Stimulated activated CD4-positive, alpha-beta T cell treated with anti-CD3 and anti-CD28 coated beads, Interleukin-1b, Interleukin-23, amount 100 ng/mL, for 24 hours (primary cell): Measurements from ENCODE around the gene LRRC4.

Source experiments
- DNase-seq, 4 experiments: peaks; one replicate each; pipeline ENCODE4 v3.0.0-alpha.2; 2020; ENCODE audit warnings: low read depth in 4 of 4, low spot score in 1 of 4

The LRRC4 gene

DNA sequence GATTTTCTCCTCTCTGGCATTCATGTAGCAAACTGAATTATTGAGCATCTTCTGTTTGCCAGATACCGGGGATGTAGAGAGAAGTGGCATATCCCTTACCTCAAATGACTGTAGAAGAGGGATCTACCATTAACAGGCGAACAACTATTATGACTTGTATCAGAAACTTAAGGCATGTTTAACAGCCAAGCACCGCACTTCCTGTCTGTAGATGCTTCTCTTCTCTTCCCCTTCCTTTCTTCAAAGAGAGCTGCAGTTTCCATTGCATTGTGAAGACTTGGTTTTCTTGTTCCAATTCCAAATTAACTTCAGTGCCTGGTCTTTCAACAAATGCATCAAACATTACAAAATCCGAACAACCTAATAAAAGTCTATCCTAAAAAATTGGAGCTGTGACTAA lies 49.3 kb downstream of the LRRC4 start:
- DNase-seq = no peak

DNA sequence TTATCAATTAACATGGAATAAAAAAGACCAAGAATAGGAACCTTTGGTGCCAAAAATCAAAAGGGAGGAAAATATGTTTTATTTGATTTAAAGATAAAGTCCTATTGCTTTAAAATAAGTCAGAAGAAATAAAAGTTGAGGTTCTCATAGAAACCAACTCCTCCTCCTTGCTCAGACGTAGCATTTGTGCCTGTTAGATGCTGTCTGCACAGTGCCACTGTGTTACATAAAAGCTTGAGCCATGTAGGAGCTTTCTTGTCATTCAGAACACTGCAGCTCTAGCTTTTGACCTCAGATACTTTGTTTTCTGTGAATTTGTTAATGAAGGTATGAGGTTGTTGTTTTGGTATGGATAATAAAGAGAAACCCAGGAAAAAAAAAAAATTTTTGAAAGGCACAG lies 50.3 kb downstream of the LRRC4 start:
- no peak for DNase-seq

DNA sequence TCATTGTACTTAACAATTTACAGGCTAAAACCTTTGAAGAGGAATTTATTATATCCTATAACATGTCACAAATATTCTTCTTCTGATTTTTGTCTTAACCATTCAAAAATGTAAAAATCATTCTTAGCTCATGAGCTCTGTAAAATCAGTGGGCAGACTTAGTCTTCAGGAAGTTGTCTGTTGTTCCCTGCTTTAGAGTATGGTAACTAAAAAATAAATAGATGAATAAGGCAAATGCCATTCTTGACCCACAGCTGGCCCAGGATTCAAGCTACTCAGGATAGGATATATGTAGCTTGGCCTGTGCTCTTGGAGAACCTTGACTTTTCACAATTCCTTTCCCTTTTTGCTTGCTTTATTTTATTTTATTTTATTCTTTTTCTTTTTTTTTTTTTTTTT lies 51.5 kb downstream of the LRRC4 start:
- no peak for DNase-seq

DNA sequence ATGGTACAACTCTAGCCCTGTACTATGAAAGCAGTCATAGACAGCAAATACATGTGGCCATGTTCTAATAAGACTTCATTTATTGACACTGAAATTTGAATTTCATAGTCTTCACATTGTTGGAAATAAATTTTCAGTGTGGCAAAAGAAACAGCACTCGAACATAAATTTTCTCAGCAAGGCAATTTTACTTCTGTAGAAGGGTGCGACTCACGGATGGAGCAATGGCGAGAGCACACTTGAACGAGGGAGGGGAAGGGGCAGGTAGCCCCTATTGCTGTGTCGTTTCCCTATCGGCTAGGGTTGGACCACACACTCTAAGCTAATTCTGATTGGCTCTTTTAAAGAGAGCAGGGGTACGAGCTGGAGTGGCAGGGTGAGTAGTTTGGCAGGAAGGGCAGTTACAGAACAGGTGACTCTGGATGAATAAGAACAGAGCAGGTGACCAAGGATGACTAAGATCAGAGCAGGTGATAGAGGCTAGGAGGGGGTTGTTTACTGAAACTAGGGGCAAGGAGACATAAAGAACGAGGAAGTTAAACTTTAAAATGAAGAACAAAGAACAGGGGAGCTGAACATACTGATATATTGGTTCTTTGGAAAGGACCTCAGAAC lies 52.0 kb downstream of the LRRC4 start:
- no peak for DNase-seq

DNA sequence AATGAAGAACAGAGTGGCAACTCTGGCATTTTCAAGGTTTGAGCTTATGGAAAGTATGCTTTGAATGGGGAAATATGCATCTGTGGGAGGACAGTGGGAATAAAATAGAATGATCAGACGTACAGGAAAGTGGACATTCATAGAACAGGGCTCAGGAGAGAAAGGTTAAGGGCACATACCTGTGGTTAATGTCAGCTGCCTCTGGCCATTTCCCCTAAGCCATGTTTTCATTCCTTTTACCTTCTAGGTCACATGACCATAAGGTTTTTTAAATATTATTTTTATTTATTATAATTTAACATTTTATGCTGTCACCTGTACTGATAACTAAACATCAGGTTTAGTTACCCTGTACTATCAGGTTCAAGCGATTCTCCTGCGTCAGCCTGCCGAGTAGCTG lies 52.8 kb downstream of the LRRC4 start:
- DNase-seq = no peak
